K562 treated with DMSO at 1 percent for 48 hours (cell line): ENCODE results near the gene RFXAP. TPM values are rescaled to one million over a fixed set of nuclear protein-coding genes. Genes with fewer than 3 reads are reported as not detected.

ENCODE experiments used
- total RNA-seq: library from RNA; unstranded; fragments of 300-600 nt; gene quantifications from 2 replicates; pipeline ENCODE4 v1.2.3, GENCODE V29; 2022; ENCODE audit warnings: low replicate concordance; ENCODE audit errors: extremely low read depth

Gene RFXAP
- not detected in 2 replicates for total RNA-seq

GRCh38 chr13:36818804-36819738 lies at the start of gene RFXAP:
Gene RFXAP (plus strand): TSS chr13:36819222. CDS start chr13:36819358, 136 bp downstream.

Other genes starting within 250 kb of the RFXAP start
- not detected in 2 replicates for gene SERTM1, start 145.2 kb upstream of the RFXAP start, total RNA-seq
- gene SMAD9, start 101.0 kb downstream of the RFXAP start, total RNA-seq, result not detected in 2 replicates
- gene ALG5, start 180.1 kb downstream of the RFXAP start, total RNA-seq, result not detected in 2 replicates
- not detected in 2 replicates for gene EXOSC8, start 181.6 kb downstream of the RFXAP start, total RNA-seq
- gene SUPT20H, start 240.5 kb downstream of the RFXAP start, total RNA-seq, result not detected in 2 replicates